Tibial artery (tissue), 4 donors: ENCODE data around the gene MAEL.

ENCODE experiments used
- DNase-seq, 2 donors: peaks; one replicate each; pipeline ENCODE4 v3.0.0-alpha.2; 2019
- H3K27ac ChIP-seq, 2 donors: fragments of 200-600 bp; sonication (generic) in 1 of 2; 1 replicate in 1 of 2; 2 replicates in 1 of 2; pipeline ENCODE4 v1.5.1; 2018 to 2019; ENCODE audit warnings: mild to moderate bottlenecking in 1 of 2
- H3K27me3 ChIP-seq, 2 donors: fragments of 200-600 bp; sonication (generic) in 1 of 2; one replicate each; pipeline versions ENCODE4 v1.5.1 to v1.6.0; 2016 to 2019
- H3K36me3 ChIP-seq, 3 donors: fragments of 200-600 bp; sonication (generic) in 2 of 3; one replicate each; pipeline ENCODE4 v1.5.1; 2016 to 2019; ENCODE audit warnings: mild to moderate bottlenecking in 2 of 3
- H3K4me1 ChIP-seq, 4 donors: fragments of 200-600 bp; sonication (generic) in 2 of 4; 1 replicate in 3 of 4; 2 replicates in 1 of 4; pipeline ENCODE4 v1.5.1; 2016 to 2019
- H3K4me3 ChIP-seq, 2 donors: fragments of 200-600 bp; sonication (generic) in 1 of 2; 1 replicate in 1 of 2; 2 replicates in 1 of 2; pipeline ENCODE4 v1.5.1; 2018 to 2019; ENCODE audit warnings: mild to moderate bottlenecking in 2 of 2
- H3K9me3 ChIP-seq, 3 donors: fragments of 200-600 bp; sonication (generic) in 1 of 3; one replicate each; pipeline ENCODE4 v1.5.1; 2016 to 2019
- intact Hi-C: fragments of 100-400 bp; cut with DNase I; formaldehyde crosslinking; loops from one replicate; pipeline ENCODE4 v1.15.0; 2023; ENCODE audit warnings: low total_unique reads
- TF ChIP-seq, protein P1 (sequence below), 2 experiments: fragments of 200-600 bp in 1 of 2; fragments of 450-650 bp in 1 of 2; IDR thresholded peaks; one replicate each; pipeline ENCODE4 v1.5.1; 2017 to 2019; ENCODE audit warnings: antibody characterized with exemption in 2 of 2, mild to moderate bottlenecking in 1 of 2, moderate library complexity in 1 of 2

The MAEL gene

DNA sequence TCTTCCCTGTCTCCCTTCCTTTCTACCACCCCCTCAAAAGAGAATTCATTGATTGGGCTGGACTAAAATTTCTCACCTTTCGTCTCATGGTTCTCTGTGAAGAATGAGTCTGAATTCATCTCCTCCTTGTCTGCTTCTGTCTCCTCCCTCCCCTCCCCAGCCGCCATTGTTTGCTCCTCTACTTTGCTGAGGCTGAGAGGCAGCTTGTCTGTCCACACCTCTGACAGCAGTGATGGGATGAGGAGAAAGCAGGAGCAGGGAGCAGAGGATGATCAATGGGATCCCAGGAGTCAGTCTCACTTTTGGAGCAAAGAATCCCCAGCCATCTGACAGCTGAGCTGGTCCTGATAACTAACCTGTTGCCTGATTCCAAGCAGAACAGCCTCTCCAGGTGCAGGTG is 16.3 kb upstream of the MAEL start:
- H3K4me1 ChIP-seq, result peaks cover 0 to 21% (median 7%) of the 10 kb centered on the region in 4 donors
- H3K27me3 ChIP-seq, result peaks cover 0 to 31% of the 10 kb centered on the region in 2 donors
- no peak overlapping the region for H3K27ac ChIP-seq
- no peak overlapping the region for H3K4me3 ChIP-seq
- TF ChIP-seq, protein P1, sequence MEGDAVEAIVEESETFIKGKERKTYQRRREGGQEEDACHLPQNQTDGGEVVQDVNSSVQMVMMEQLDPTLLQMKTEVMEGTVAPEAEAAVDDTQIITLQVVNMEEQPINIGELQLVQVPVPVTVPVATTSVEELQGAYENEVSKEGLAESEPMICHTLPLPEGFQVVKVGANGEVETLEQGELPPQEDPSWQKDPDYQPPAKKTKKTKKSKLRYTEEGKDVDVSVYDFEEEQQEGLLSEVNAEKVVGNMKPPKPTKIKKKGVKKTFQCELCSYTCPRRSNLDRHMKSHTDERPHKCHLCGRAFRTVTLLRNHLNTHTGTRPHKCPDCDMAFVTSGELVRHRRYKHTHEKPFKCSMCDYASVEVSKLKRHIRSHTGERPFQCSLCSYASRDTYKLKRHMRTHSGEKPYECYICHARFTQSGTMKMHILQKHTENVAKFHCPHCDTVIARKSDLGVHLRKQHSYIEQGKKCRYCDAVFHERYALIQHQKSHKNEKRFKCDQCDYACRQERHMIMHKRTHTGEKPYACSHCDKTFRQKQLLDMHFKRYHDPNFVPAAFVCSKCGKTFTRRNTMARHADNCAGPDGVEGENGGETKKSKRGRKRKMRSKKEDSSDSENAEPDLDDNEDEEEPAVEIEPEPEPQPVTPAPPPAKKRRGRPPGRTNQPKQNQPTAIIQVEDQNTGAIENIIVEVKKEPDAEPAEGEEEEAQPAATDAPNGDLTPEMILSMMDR (IDR thresholded peaks at IDR 0.05), result no peak
- H3K9me3 ChIP-seq, result no peaks in the 10 kb centered on the region
- H3K36me3 ChIP-seq, result no peaks in the 10 kb centered on the region
- intact Hi-C loops, result no loop called here
- DNase-seq, result no peak

DNA sequence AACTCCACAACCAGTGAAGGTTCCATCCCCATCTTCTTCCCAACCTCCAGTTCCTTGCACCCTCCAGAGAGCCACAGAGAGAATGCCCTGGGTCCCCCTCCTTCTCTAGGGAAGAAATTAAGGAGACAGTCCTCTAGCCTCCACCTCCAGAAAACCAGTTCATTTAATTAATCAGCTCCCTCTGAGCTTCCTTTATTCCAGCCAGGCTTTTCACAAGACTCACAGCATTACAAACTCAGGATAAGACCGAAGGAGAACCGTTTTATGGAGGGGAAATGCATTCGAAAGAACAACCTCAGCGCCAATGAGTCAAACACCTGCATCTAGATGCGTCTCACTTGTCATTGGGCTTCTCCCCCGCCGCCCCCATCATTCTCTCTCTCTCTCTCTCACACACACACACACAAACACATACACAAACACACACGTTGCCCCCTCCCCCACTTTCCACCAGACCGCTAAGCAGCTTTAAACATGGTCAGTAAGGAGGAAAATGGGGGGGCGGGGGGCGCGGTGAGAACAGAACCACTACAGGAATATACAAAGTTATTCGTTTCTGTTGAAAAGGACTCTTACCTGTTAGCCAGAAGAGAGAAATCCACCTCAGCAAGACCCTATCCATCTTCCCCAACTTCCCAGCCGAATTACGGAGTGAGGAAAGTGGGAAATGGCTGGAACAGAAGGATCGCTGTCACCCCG is 14.3 kb upstream of the MAEL start:
- Histone ChIP-seq H3K4me3 (peak overlapping the region; percentile 66 to 84), H3K36me3 (no peaks in the 10 kb centered on the region), H3K4me1 (peaks cover 0 to 21% (median 7%) of the 10 kb centered on the region in 4 donors), H3K27ac (no peak overlapping the region), H3K9me3 (no peaks in the 10 kb centered on the region), H3K27me3 (peaks cover 0 to 30% of the 10 kb centered on the region in 2 donors)
- no peak for DNase-seq
- TF ChIP-seq, protein P1 (IDR thresholded peaks at IDR 0.05), result no peak
- intact Hi-C loops, result no loop called here

DNA sequence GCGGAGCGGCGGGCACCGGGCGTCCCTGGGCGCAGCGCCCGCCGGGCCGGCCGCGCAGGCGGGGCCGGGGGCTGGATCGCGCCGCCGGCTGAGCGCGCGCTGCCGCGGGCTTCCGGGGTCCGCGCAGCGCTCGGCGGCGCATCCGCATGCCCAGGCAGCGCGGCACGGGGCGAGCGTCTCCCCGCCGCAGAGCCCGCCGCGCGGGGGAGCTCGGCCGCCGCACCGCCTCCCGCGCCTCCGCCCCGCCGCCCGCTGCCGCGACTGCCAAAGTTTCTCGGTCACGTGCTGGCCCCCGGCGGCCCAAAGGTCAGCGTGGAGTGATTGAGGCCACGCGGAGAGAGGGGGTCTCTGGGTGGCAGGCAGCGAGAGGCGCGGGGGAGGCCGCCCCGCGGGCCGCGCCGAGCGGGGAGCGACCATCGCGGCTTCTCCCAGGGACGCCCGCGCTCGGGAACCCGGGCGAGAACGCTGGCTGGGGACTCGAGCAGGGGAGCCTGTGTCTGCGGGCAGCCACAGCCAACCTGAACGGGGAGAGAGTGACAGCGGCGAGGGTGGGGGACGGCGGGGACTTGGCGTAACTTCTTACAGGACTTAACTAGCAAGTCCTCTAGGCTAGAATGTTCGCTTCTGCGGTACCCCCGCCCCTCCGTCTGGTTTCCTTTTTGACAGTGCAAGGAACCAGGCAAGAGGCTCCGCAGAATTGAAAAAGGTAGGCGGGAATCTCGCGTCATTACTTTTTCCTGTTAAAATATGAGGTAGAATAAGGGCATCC is 13.5 kb upstream of the MAEL start, which contains the start of gene ILDR2:
Gene ILDR2 (minus strand): TSS at position 180 of the 769 bp plus-strand sequence. CDS start 272 bp downstream, outside the sequence.
- TF ChIP-seq, protein P1 (IDR thresholded peaks at IDR 0.05), result no peak
- intact Hi-C loops, result no loop called here
- peak; percentile 26 to 66 for DNase-seq

DNA sequence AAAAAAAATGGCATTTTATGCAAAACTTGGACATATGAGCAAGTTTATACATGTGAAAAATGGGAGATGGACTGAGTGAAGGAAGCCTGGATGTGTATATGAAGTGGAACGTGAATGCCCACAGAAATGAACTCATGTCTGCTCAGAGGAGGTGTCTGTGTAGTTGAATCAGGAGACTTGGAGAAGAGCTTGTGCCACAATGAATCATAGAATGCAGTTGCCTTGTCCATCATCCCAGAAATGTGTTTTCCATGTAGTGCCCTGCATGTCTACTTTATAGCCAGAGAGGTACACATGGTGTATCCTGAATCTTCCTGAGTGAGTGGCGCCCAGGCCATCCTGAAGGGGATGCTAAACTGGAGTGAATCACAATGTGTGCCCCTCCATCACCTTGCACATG is 11.1 kb upstream of the MAEL start:
- H3K27me3 ChIP-seq, result peaks cover 0 to 6% of the 10 kb centered on the region in 2 donors
- H3K4me1 ChIP-seq, result peaks cover 0 to 21% (median 7%) of the 10 kb centered on the region in 4 donors
- TF ChIP-seq, protein P1 (IDR thresholded peaks at IDR 0.05), result no peak
- intact Hi-C loops, result no loop called here
- H3K36me3 ChIP-seq, result no peaks in the 10 kb centered on the region
- no peak overlapping the region for H3K4me3 ChIP-seq
- H3K27ac ChIP-seq, result no peak overlapping the region
- no peaks in the 10 kb centered on the region for H3K9me3 ChIP-seq
- no peak for DNase-seq

More for the DNA sequence above, 13.5 kb upstream of the MAEL start, which contains the start of gene ILDR2:
- Histone ChIP-seq H3K27me3 (peaks cover 0 to 23% of the 10 kb centered on the region in 2 donors), H3K36me3 (no peaks in the 10 kb centered on the region), H3K4me1 (peaks cover 0 to 21% (median 7%) of the 10 kb centered on the region in 4 donors), H3K27ac (peak within 1 kb of the TSS; percentile 50 to 63), H3K9me3 (no peaks in the 10 kb centered on the region), H3K4me3 (peak within 1 kb of the TSS; percentile 66 to 84)

DNA sequence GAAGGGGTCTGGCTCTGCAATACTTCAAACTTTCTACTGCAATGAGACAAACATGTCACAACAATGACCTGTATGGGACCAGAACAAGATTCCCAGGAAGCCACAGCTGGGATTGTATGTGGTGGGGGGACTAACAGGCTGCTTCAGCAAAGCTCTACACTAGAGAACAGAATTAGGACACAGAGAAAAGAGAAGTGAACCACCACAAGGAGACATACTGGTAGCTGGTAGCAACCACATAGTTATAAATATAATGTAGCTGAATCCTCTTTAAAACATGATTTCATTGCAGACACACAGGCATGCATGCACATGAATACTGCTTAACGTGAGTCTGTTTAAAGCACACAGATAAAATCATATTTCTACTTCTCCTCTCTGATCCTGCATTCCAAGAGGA is 10.3 kb upstream of the MAEL start:
- Histone ChIP-seq H3K36me3 (no peaks in the 10 kb centered on the region), H3K4me1 (peaks cover 0 to 17% (median 7%) of the 10 kb centered on the region in 4 donors), H3K27ac (no peak overlapping the region), H3K9me3 (no peaks in the 10 kb centered on the region), H3K4me3 (no peak overlapping the region), H3K27me3 (peaks cover 0 to 4% of the 10 kb centered on the region in 2 donors)
- intact Hi-C loops, result no loop called here
- TF ChIP-seq, protein P1 (IDR thresholded peaks at IDR 0.05), result no peak
- no peak for DNase-seq
